ENCODE data around the gene ART5.

ART5 gene

DNA sequence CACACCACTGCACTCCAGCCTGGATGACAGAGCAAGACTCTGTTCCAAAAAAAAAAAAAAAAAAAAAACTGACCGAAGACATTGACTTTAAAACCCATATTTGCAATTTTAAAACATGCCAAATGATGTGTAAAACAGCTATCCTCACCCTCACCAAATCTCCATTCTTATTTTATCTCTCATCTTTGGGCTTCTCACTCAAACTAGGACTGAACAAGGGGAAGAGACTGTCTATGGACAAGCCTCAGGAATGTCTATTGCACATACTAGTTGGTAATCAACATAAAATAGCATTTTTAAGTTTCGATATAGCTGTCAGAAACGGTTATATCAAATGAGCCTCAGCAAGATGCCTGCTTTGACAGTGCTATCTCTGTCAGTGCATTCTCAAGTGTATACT lies 37.3 kb upstream of the ART5 start:
- CTCF ChIA-PET, result no interaction called here
- no peak for DNase-seq (ENCODE audit: low spot score)
- no peak overlapping the region for H3K27ac ChIP-seq
- POLR2A ChIA-PET (ENCODE audit: low non-redundant PET), result interaction anchor here (0.6 kb wide), 1 partner anchor 14 kb away, joined by 3 read pairs; no protein-coding TSS in a partner anchor
- TF ChIP-seq, protein P1, sequence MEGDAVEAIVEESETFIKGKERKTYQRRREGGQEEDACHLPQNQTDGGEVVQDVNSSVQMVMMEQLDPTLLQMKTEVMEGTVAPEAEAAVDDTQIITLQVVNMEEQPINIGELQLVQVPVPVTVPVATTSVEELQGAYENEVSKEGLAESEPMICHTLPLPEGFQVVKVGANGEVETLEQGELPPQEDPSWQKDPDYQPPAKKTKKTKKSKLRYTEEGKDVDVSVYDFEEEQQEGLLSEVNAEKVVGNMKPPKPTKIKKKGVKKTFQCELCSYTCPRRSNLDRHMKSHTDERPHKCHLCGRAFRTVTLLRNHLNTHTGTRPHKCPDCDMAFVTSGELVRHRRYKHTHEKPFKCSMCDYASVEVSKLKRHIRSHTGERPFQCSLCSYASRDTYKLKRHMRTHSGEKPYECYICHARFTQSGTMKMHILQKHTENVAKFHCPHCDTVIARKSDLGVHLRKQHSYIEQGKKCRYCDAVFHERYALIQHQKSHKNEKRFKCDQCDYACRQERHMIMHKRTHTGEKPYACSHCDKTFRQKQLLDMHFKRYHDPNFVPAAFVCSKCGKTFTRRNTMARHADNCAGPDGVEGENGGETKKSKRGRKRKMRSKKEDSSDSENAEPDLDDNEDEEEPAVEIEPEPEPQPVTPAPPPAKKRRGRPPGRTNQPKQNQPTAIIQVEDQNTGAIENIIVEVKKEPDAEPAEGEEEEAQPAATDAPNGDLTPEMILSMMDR (conservative IDR thresholded peaks at IDR 0.05; ENCODE audit: low read depth), result no peak

DNA sequence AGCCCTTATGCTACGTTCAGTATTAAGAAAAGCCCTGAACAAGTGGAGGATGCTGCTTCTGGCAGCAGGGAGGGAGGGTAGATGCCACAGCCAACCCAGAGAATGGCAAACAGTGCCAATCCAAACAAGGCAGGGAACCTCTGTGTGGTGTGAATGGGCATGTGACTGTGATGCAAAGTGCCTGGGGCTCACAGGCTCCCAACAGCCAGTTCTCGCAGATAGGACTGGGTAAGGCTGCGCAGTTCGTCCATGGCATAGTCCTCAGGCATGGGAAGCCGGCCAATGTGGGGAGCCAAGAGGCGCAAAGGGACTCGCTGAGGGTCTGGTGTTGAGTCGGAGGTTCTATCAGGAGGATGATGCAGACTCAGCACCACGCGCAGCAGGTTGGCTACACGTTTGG lies 34.2 kb upstream of the ART5 start:
- ChIA-PET CTCF (no interaction called here), POLR2A (ENCODE audit: low non-redundant PET) (no interaction called here)
- TF ChIP-seq, protein P1 (conservative IDR thresholded peaks at IDR 0.05; ENCODE audit: low read depth), result no peak
- no peak overlapping the region for H3K27ac ChIP-seq
- DNase-seq (ENCODE audit: low spot score), result no peak

DNA sequence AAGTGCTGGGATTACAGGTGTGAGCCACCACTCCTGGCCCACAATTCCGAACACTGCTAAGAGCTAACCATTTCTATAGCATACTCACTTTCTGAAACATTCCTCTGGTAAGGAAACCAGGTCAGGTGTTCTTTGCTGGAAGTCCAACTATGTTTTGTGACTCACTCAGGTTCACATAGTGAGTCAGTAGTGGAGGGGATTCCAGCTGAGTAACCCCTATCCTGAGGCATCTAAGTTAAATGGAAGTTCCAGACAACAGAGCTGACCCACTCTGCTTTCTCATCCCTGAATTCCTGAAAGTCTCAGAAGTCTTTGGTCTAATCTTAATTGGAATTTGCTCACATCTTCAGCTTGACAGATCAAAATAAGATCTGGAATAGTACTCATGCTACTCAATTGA lies 32.4 kb upstream of the ART5 start:
- POLR2A ChIA-PET (ENCODE audit: low non-redundant PET), result no interaction called here
- H3K27ac ChIP-seq, result no peak overlapping the region
- CTCF ChIA-PET, result interaction anchor here (0.5 to 1.0 kb wide), 2 partner anchors 18 to 50 kb away, joined by 3 to 4 read pairs; no protein-coding TSS in a partner anchor
- TF ChIP-seq, protein P1 (conservative IDR thresholded peaks at IDR 0.05; ENCODE audit: low read depth), result no peak
- peak; percentile 91 for DNase-seq (ENCODE audit: low spot score)

- no peak for DNase-seq (ENCODE audit: low spot score)
- TF ChIP-seq, protein P1 (conservative IDR thresholded peaks at IDR 0.05; ENCODE audit: low read depth), result no peak
- no peak within 1 kb of the TSS for H3K27ac ChIP-seq
- ChIA-PET POLR2A (ENCODE audit: low non-redundant PET) (no interaction called here), CTCF (no interaction called here)
These were observed 29.8 kb upstream of the ART5 start, which contains the start of gene CHRNA10 for GRCh38 chr11:3671334-3672254. TSS of gene CHRNA10 (minus strand) at chr11:3671384. CDS start at chr11:3671312, 72 bp downstream.

- DNase-seq (ENCODE audit: low spot score), result no peak
- CTCF ChIA-PET, result no interaction called here
- peak overlapping the region; percentile 32; the same call in 1 of the 2 replicates for H3K27ac ChIP-seq
- POLR2A ChIA-PET (ENCODE audit: low non-redundant PET), result no interaction called here
- TF ChIP-seq, protein P1 (conservative IDR thresholded peaks at IDR 0.05; ENCODE audit: low read depth), result no peak
These were observed 28.0 kb upstream of the ART5 start for GRCh38 chr11:3669742-3670183.

DNA sequence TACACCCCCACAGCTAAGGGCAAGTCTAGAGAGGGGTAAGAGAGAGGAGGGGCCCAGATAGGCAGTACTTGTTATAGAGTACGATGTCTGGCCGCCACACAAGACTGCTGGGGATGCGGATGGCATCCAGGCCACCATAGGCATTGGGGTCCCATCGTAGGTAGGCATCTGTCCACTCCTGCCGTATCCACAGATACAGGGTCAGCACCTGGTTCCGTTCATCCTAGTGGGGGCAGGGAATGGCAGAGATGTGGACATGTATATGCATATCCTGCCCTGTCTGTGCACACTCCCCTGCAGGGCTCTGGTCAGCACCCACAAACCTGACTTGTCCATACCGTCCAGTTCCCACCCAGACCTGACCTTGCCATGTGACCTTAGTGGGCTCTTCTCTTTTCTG lies 27.3 kb upstream of the ART5 start:
- TF ChIP-seq, protein P1 (conservative IDR thresholded peaks at IDR 0.05; ENCODE audit: low read depth), result no peak
- ChIA-PET CTCF (no interaction called here), POLR2A (ENCODE audit: low non-redundant PET) (no interaction called here)
- no peak overlapping the region for H3K27ac ChIP-seq
- DNase-seq (ENCODE audit: low spot score), result no peak

Measured in RWPE1 (cell line).